GM12878 (cell line): ENCODE measurements around the gene SCN8A.

Experiments
- BACH1 ChIP-seq: fragments of 450-650 bp; IDR thresholded peaks from 2 replicates; pipeline ENCODE4 v1.6.1; 2017; ENCODE audit warnings: mild to moderate bottlenecking, borderline replicate concordance
- BRCA1 ChIP-seq: IDR thresholded peaks from 2 replicates; pipeline ENCODE4 v1.6.1; 2011; ENCODE audit warnings: low read depth, low read length, improper control_type of control experiment
- CTCF ChIP-seq, 3 experiments: IDR thresholded peaks in 2 of 3; conservative IDR thresholded peaks in 1 of 3; 2 replicates each; pipeline ENCODE4 v1.5.1; 2011; ENCODE audit warnings: low read depth in 3 of 3, low read length in 3 of 3, mild to moderate bottlenecking in 3 of 3, control low read depth in 2 of 3, moderate library complexity in 2 of 3, inconsistent platforms in 1 of 3, mixed read lengths in 1 of 3; ENCODE audit not compliant: control insufficient read depth in 2 of 3, insufficient read depth in 1 of 3; ENCODE audit errors: extremely low read depth in 1 of 3
- POLR2A ChIP-seq: IDR thresholded peaks from 2 replicates; pipeline ENCODE4 v1.6.1; 2011; ENCODE audit warnings: low read depth, mild to moderate bottlenecking, low read length
- STAT3 ChIP-seq: IDR thresholded peaks from 2 replicates; pipeline ENCODE4 v1.6.1; 2011; ENCODE audit warnings: low read depth, low read length, improper control_type of control experiment
- ZNF24 ChIP-seq: fragments of 450-650 bp; IDR thresholded peaks from 2 replicates; pipeline ENCODE4 v1.6.1; 2017; ENCODE audit warnings: antibody characterized with exemption, mild to moderate bottlenecking

GRCh38 chr12:51753980-51754675, 163.1 kb downstream of the SCN8A start:
- TF ChIP-seq CTCF (IDR thresholded peaks at IDR 0.05 in 2 of 3, conservative IDR thresholded peaks at IDR 0.05 in 1 of 3; ENCODE audit: control insufficient read depth in 2 of 3, extremely low read depth in 1 of 3, insufficient read depth in 1 of 3, low read depth in 3 of 3, low read length in 3 of 3) (no peak), STAT3 (no peak), ZNF24 (no peak), POLR2A (no peak), BRCA1 (no peak), BACH1 (no peak)
